IPS-18c (cell line): ENCODE measurements around the gene ZNF484.
"Not testable (repeated sequence)": the region's sequence is repeated elsewhere in the genome, so short reads cannot be mapped to it uniquely, and the experiment has no call there.

Experiments used
- H3K4me3 ChIP-seq: 2 replicates; pipeline ENCODE4 v1.7.0; 2013; ENCODE audit warnings: low read depth, mild to moderate bottlenecking, low read length, moderate library complexity; ENCODE audit not compliant: insufficient read depth
- H3K9me3 ChIP-seq: one replicate; pipeline ENCODE4 v1.6.1; 2013; ENCODE audit warnings: mild to moderate bottlenecking, low read length, moderate library complexity; ENCODE audit not compliant: control insufficient read depth, insufficient read depth

Gene ZNF484

GRCh38 chr9:92877531-92878430 lies at the start of gene ZNF484:
ZNF484 (minus strand) TSS chr9:92878038; CDS start chr9:92875029, 3,009 bp downstream.
- Histone ChIP-seq H3K9me3 (no peaks in the 10 kb centered on the region), H3K4me3 (peak within 1 kb of the TSS; percentile 79)

GRCh38 chr9:92920437-92920836 lies 42.6 kb upstream of the ZNF484 start:
- H3K4me3 ChIP-seq: no peak overlapping the region

GRCh38 chr9:92917176-92917800 lies 39.5 kb upstream of the ZNF484 start:
- Histone ChIP-seq H3K4me3 (no peak overlapping the region), H3K9me3 (no peaks in the 10 kb centered on the region)

More at GRCh38 chr9:92920437-92920836, 42.6 kb upstream of the ZNF484 start:
- H3K9me3 ChIP-seq: no peaks in the 10 kb centered on the region

GRCh38 chr9:92911511-92912475 lies 34.0 kb upstream of the ZNF484 start:
- no peak overlapping the region for H3K4me3 ChIP-seq

GRCh38 chr9:92905137-92905536 lies 27.3 kb upstream of the ZNF484 start:
- H3K9me3 ChIP-seq, H3K4me3 ChIP-seq: not testable (repeated sequence)

More at GRCh38 chr9:92911511-92912475, 34.0 kb upstream of the ZNF484 start:
- H3K9me3 ChIP-seq: no peaks in the 10 kb centered on the region

GRCh38 chr9:92897323-92897722 lies 19.5 kb upstream of the ZNF484 start:
- no peak overlapping the region for H3K4me3 ChIP-seq
- H3K9me3 ChIP-seq: no peaks in the 10 kb centered on the region

GRCh38 chr9:92895812-92896436 lies 18.1 kb upstream of the ZNF484 start:
- no peak overlapping the region for H3K4me3 ChIP-seq
- no peaks in the 10 kb centered on the region for H3K9me3 ChIP-seq

GRCh38 chr9:92894711-92895362 lies 17.0 kb upstream of the ZNF484 start:
- H3K4me3 ChIP-seq: no peak overlapping the region
- H3K9me3 ChIP-seq: no peaks in the 10 kb centered on the region

- not testable (repeated sequence) for H3K9me3 ChIP-seq, H3K4me3 ChIP-seq
These were observed 16.2 kb upstream of the ZNF484 start for GRCh38 chr9:92893916-92894610.

GRCh38 chr9:92892276-92892675 lies 14.4 kb upstream of the ZNF484 start:
- H3K9me3 ChIP-seq, H3K4me3 ChIP-seq: not testable (repeated sequence)

- no peaks in the 10 kb centered on the region for H3K9me3 ChIP-seq
- no peak overlapping the region for H3K4me3 ChIP-seq
These were observed 12.9 kb upstream of the ZNF484 start for GRCh38 chr9:92890761-92891160.

GRCh38 chr9:92887880-92888338 lies 10.1 kb upstream of the ZNF484 start:
- Histone ChIP-seq H3K4me3 (no peak overlapping the region), H3K9me3 (no peaks in the 10 kb centered on the region)

GRCh38 chr9:92886846-92887610 lies 9.2 kb upstream of the ZNF484 start:
- H3K9me3 ChIP-seq, H3K4me3 ChIP-seq: not testable (repeated sequence)

- not testable (repeated sequence) for H3K9me3 ChIP-seq, H3K4me3 ChIP-seq
These were observed 6.0 kb upstream of the ZNF484 start for GRCh38 chr9:92883666-92884405.

- Histone ChIP-seq H3K9me3 (no peaks in the 10 kb centered on the region), H3K4me3 (no peak overlapping the region)
These were observed 4.4 kb upstream of the ZNF484 start for GRCh38 chr9:92882276-92882675.
